GM18517 (cell line): ENCODE results near the gene ST3GAL6.

Source experiments
- ATAC-seq: cut with Tn5 transposase; IDR thresholded peaks from one replicate; pipeline ENCODE4 v1.9.1; 2021; ENCODE audit warnings: mild to moderate bottlenecking, moderate library complexity; ENCODE audit not compliant: unreplicated experiment

Gene ST3GAL6

GRCh38 chr3:98772022-98772421 lies 8.9 kb downstream of the ST3GAL6 start:
- no peak for ATAC-seq

GRCh38 chr3:98775459-98776139 lies 12.5 kb downstream of the ST3GAL6 start:
- no peak for ATAC-seq

GRCh38 chr3:98776140-98776493 lies 13.0 kb downstream of the ST3GAL6 start:
- ATAC-seq, result no peak

- ATAC-seq, result no peak
These were observed 14.1 kb downstream of the ST3GAL6 start for GRCh38 chr3:98777286-98777685.

- no peak for ATAC-seq
These were observed 14.7 kb downstream of the ST3GAL6 start for GRCh38 chr3:98777801-98778220.

- ATAC-seq, result no peak
These were observed 15.2 kb downstream of the ST3GAL6 start for GRCh38 chr3:98778383-98778782.

- no peak for ATAC-seq
These were observed 15.8 kb downstream of the ST3GAL6 start for GRCh38 chr3:98778852-98779413.

GRCh38 chr3:98779541-98780335 lies 16.6 kb downstream of the ST3GAL6 start:
- no peak for ATAC-seq

- ATAC-seq, result no peak
These were observed 17.2 kb downstream of the ST3GAL6 start for GRCh38 chr3:98780343-98780742.

- ATAC-seq, result no peak
These were observed 19.8 kb downstream of the ST3GAL6 start for GRCh38 chr3:98782824-98783500.

GRCh38 chr3:98784042-98784441 lies 20.9 kb downstream of the ST3GAL6 start:
- ATAC-seq, result no peak

- no peak for ATAC-seq
These were observed 21.8 kb downstream of the ST3GAL6 start for GRCh38 chr3:98784666-98785600.

- no peak for ATAC-seq
These were observed 23.3 kb downstream of the ST3GAL6 start for GRCh38 chr3:98786364-98787006.

- ATAC-seq, result no peak
These were observed 24.0 kb downstream of the ST3GAL6 start for GRCh38 chr3:98787181-98787580.

- ATAC-seq, result no peak
These were observed 25.5 kb downstream of the ST3GAL6 start for GRCh38 chr3:98788651-98789050.

- no peak for ATAC-seq
These were observed 28.5 kb downstream of the ST3GAL6 start for GRCh38 chr3:98791341-98792325.

- no peak for ATAC-seq
These were observed 30.8 kb downstream of the ST3GAL6 start for GRCh38 chr3:98793971-98794370.

- no peak for ATAC-seq
These were observed 33.2 kb downstream of the ST3GAL6 start for GRCh38 chr3:98796334-98796733.

GRCh38 chr3:98797905-98798304 lies 34.8 kb downstream of the ST3GAL6 start:
- ATAC-seq, result no peak
